DMS114 treated with DMSO at 0.1 percent for 48 hours (cell line): Measurements from ENCODE around the gene ZNF740.
"Not testable (repeated sequence)": the region's sequence is repeated elsewhere in the genome, so short reads cannot be mapped to it uniquely, and the experiment has no call there.

ENCODE experiments used
- DNase-seq: peaks from one replicate; lab custom pipeline; 2025; ENCODE audit not compliant: unreplicated experiment; lab: John Stamatoyannopoulos, UW

The ZNF740 gene

GRCh38 chr12:53180220-53180930 is at the start of gene ZNF740, which contains the start of gene CSAD:
Gene ZNF740 (plus strand): TSS chr12:53180722. CDS start chr12:53181984, 1,262 bp downstream.
Gene CSAD (minus strand): TSS chr12:53180925. CDS start chr12:53173470, 7,455 bp downstream.
- peak; percentile 97 for DNase-seq

- no peak for DNase-seq
These were observed 48.7 kb upstream of the ZNF740 start for GRCh38 chr12:53131844-53132243.

DNA sequence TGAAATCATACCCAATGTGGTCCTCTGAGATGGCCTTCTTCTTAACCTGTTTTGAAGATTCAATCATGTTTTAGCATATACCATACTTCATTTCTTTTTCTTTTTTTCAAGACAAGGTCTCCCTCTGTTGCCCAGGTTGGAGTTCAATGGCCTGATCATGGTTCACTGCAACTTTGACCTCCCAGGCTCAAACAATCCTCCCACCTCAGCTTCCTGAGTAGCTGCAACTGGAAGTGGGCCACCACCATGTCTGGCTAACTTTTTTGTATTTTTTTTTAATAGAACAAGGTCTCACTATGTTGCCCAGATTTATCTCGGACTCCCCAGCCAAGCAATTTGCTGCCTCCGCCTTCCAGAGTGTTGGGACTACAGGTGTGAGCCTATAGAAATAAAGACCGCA is 46.8 kb upstream of the ZNF740 start:
- no peak for DNase-seq

GRCh38 chr12:53143355-53143754 is 37.2 kb upstream of the ZNF740 start:
- DNase-seq, result no peak

DNA sequence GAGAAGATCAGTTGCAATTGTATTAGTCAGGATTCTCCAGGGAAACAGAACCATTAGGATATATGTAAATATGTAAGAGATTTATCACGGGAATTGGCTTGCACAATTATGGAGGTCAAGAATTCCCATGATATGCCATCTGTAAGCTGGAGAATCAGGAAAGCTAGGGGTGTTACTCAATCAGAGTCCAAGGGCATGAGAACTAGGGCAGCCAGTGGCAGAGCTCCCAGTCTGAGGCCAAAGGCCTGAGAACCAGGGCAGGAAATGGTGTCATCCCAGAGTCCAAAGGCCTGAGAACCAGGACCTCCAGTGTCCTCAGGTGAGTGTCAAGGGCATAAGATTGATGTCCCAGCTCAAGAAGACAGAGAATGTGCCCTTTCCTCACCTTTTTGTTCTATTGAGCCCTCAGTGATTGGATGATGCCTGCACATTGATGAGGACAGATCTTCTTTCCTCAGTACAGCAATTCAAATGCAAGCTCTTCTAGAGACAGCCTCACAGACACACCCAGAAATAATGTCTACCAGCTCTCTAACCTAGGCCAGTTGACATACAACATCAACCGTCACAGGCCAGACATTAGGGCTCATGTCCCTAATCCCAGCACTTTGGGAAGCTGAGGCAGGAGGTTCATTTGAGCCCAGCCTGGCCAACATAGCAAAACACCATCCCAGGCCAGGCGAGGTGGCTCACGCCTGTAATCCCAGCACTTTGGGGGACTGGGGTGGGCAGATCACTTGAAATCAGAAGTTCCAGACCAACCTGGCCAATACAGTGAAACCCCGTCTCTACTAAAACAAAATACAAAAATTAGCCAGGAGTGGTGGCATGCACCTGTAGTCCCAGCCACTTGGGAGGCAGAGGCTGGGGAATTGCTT is 34.9 kb upstream of the ZNF740 start:
- DNase-seq, result no peak

DNA sequence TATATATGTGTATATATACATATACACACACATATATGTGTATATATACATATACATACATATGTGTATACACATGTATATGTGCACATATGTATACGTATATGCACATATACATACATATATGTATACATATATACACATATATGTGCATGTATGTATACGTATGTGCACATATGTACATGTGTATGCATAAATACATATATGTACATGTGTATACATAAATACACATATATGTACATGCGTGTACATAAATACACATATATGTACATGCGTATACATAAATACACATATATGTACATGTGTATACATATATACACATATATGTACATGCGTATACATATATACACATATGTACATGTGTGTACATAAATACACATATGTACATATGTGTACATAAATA is 33.3 kb upstream of the ZNF740 start:
- no peak for DNase-seq

- DNase-seq, result no peak
These were observed 32.9 kb upstream of the ZNF740 start for GRCh38 chr12:53147653-53148052.

GRCh38 chr12:53151039-53151438 is 29.5 kb upstream of the ZNF740 start:
- no peak for DNase-seq

DNA sequence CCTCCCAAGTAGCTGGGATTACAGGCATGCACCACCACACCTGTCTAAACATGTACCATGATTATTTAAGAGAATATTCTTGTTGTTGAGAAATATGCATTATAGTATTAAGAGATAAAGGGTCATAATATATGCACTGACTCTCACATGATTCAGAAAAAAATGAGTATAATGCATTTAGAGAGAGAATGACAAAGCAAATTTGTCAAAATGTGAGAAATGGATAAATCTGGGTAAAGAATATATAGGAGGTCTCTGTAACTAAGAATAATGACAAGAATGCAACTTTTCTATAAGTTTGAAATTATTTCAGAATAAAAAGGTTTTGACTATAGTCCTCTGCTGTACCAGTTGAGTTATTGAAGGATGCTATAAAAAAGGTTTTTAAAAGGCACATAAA is 28.1 kb upstream of the ZNF740 start:
- DNase-seq, result no peak

GRCh38 chr12:53159195-53159839 is 21.2 kb upstream of the ZNF740 start:
- peak; percentile 67 for DNase-seq

GRCh38 chr12:53160000-53160399 is 20.5 kb upstream of the ZNF740 start:
- no peak for DNase-seq

DNA sequence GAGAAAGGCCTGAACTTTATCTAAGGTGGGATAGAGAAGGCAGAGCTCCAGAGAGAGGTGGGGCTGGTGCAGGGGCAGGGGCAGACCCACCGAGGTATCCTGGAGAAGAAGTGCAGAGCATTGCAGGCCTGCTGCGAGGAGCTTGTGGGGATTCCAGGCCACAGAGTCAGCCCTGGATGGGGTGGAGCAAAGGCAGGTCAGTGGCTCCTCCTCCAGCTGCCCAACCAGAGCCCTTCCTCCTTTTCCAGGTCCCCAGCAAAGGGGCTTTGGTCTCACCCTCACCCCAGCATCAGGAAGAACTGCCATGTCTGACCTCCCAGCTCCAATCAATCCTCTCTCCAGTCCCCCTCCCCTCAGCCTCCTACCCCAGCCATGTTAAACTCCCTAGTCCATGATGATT is 19.8 kb upstream of the ZNF740 start:
- no peak for DNase-seq

- DNase-seq, result no peak
These were observed 19.2 kb upstream of the ZNF740 start for GRCh38 chr12:53161119-53161911.

DNA sequence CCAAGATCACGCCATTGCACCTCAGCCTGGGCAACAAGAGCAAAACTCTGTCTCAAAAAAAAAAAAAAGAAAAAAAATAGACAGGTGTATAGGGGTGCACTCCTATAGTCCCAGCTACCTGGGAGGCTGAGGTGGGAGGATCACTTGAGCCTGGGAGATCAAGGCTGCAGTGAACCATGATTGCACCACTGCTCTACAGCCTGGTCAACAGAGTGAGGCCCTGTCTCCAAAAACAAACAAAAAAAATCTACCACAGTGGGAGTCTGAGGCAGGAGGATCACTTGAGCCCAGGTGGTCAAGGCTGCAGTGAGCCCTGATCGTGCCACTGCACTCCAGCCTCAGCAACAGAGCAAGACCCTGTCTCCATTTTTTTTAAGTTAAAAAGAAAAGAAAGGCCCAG is 17.5 kb upstream of the ZNF740 start:
- not testable (repeated sequence) for DNase-seq

- no peak for DNase-seq
These were observed 13.7 kb upstream of the ZNF740 start for GRCh38 chr12:53166837-53167236.

DNA sequence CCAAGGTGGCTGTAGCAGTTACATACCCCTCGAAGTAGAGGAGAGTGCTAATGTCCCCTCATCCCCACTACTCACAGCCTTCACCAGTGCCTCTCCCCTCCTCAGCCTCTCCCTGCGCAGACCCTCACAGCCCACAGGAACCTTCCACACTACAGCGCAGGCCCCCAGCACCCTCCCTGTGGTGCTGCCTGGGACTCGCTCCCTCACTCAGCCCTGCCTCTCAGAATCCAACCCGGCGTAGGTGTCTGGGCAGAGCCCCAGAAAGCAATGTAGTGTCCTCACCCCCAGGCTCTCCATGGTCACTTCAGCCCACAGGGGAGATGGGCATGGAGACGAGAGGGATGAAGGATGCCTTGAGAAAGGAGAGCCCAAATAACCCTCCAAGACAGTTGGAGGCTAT is 10.9 kb upstream of the ZNF740 start:
- DNase-seq, result no peak

DNA sequence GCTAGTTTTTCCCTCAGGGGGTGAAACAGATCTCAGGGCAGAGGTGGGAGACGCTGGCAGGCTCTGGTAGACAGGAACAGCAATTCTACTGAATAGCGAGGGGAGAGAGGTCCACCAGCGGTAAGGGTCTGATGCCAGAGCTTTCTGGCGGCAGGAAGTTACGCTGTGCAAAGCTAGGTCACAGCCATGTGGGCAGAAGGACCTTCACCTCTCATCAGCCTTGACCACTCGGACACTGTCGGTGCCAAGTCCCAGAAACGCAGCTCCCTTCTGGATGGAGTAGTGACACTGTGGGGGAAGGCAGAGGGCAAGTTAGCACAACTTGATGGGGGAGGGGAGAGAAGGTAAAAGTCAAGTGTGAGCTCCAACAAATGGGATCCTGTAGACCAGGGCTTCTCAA is 10.3 kb upstream of the ZNF740 start:
- no peak for DNase-seq

DNA sequence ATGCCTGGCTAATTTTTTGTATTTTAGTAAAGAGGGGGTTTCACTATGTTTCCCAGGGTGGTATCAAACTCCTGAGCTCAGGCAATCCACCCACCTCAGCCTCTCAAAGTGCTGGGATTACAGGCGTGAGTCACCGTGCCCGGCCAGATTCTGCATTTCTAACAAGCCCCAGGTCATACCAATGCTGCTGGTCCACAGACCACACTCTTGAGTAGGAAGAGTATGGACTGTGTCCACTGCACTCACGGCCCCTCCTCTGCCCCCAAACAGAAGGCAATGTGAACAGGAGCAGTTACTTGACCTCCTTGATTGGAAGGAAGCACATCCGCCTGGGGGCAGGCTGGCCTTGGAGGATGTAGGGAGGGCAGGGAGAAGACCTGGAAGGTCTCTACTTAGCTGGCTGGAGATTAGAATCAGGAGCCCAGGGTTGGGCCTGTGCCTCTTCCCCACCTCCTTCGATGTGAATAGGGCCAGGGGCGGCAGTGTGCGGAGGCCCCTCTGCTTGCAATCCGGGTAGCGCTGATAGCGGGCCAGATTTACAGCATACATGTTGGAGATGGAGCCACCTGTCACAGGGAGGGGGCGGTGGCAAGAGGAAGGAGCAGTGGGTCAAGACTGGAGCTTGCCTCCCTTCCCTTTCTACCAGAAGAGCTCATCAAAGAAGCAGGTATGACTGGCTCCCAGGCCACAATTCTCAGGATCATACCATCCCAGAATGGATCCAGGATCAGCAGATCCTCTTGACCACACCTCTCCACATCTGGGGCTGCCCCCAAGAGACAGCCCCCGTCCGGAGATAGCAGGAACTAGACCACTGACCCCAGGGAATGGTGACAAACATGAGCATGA is 9.4 kb upstream of the ZNF740 start:
- DNase-seq, result no peak

GRCh38 chr12:53171725-53172329 is 8.7 kb upstream of the ZNF740 start:
- DNase-seq, result no peak

GRCh38 chr12:53172352-53172751 is 8.2 kb upstream of the ZNF740 start:
- DNase-seq, result no peak
